Activated CD8-positive, alpha-beta memory T cell treated with anti-CD3 and anti-CD28 coated beads, Interleukin-2, amount 50 U/mL, for 1 hour (primary cell): ENCODE data around the gene ADCY9.

Experiments used
- DNase-seq: peaks from one replicate; pipeline ENCODE4 v3.0.0-alpha.2; 2020; ENCODE audit errors: extremely low read depth

Gene ADCY9

GRCh38 chr16:4003576-4003975, 112.7 kb downstream of the ADCY9 start:
- no peak for DNase-seq

GRCh38 chr16:4003166-4003565, 113.1 kb downstream of the ADCY9 start:
- DNase-seq, result no peak

GRCh38 chr16:4002121-4002520, 114.1 kb downstream of the ADCY9 start:
- no peak for DNase-seq

GRCh38 chr16:3999479-4000325, 116.5 kb downstream of the ADCY9 start:
- DNase-seq, result no peak

GRCh38 chr16:3998793-3999478, 117.3 kb downstream of the ADCY9 start:
- DNase-seq, result no peak

GRCh38 chr16:3997231-3997841, 118.9 kb downstream of the ADCY9 start:
- DNase-seq, result no peak

GRCh38 chr16:3995001-3995400, 121.2 kb downstream of the ADCY9 start:
- DNase-seq, result no peak

GRCh38 chr16:3993052-3993785, 123.0 kb downstream of the ADCY9 start:
- no peak for DNase-seq

GRCh38 chr16:3992297-3993051, 123.8 kb downstream of the ADCY9 start:
- DNase-seq, result no peak

GRCh38 chr16:3988824-3989223, 127.4 kb downstream of the ADCY9 start:
- DNase-seq, result no peak

GRCh38 chr16:3988011-3988410, 128.2 kb downstream of the ADCY9 start:
- no peak for DNase-seq

- no peak for DNase-seq
These were observed 129.0 kb downstream of the ADCY9 start for GRCh38 chr16:3987231-3987630.

GRCh38 chr16:3986235-3986544, 130.1 kb downstream of the ADCY9 start:
- no peak for DNase-seq

GRCh38 chr16:3984111-3985060, 131.9 kb downstream of the ADCY9 start:
- DNase-seq, result no peak

GRCh38 chr16:3983081-3983520, 133.1 kb downstream of the ADCY9 start:
- DNase-seq, result no peak

- no peak for DNase-seq
These were observed 134.0 kb downstream of the ADCY9 start for GRCh38 chr16:3982216-3982615.

- DNase-seq, result no peak
These were observed 135.8 kb downstream of the ADCY9 start for GRCh38 chr16:3980253-3981111.

GRCh38 chr16:3979518-3979917, 136.7 kb downstream of the ADCY9 start:
- no peak for DNase-seq

GRCh38 chr16:3979070-3979469, 137.2 kb downstream of the ADCY9 start:
- DNase-seq, result no peak
